NCI-H1092 treated with DMSO at 0.1 percent for 48 hours (cell line): ENCODE results near the gene CD33.

Experiments
- DNase-seq: peaks from one replicate; lab custom pipeline; 2025; lab: John Stamatoyannopoulos, UW

CD33 gene

GRCh38 chr19:51258165-51259160 is 33.6 kb downstream of the CD33 start:
- no peak for DNase-seq

GRCh38 chr19:51259348-51260245 is 34.7 kb downstream of the CD33 start:
- peak; percentile 0 for DNase-seq

- DNase-seq, result no peak
Measured at GRCh38 chr19:51263808-51264207, 38.9 kb downstream of the CD33 start.

- no peak for DNase-seq
Measured at GRCh38 chr19:51271067-51271466, 46.2 kb downstream of the CD33 start.

- no peak for DNase-seq
Measured at GRCh38 chr19:51272183-51272810, 47.4 kb downstream of the CD33 start.

GRCh38 chr19:51274049-51274770 is 49.3 kb downstream of the CD33 start:
- DNase-seq, result no peak

- no peak for DNase-seq
Measured at GRCh38 chr19:51277112-51277511, 52.2 kb downstream of the CD33 start.

- no peak for DNase-seq
Measured at GRCh38 chr19:51282335-51282734, 57.5 kb downstream of the CD33 start.

- DNase-seq, result no peak
Measured at GRCh38 chr19:51285682-51286081, 60.8 kb downstream of the CD33 start.
